H1 (cell line): ENCODE data around the gene ITPR1. TPM values are rescaled to one million over a fixed set of nuclear protein-coding genes. Genes with fewer than 3 reads are reported as not detected.

ENCODE experiments used
- CTCF ChIA-PET: fragments of 300-600 bp; sonication (Branson Sonifier 250); formaldehyde crosslinking; loops from one replicate; lab custom pipeline; 2021; ENCODE audit not compliant: partially characterized antibody; lab: Charles Lee
- POLR2A ChIA-PET: fragments of 300-600 bp; sonication (Branson Sonifier 250); formaldehyde crosslinking; loops from one replicate; lab custom pipeline; 2021; ENCODE audit warnings: inconsistent platforms; ENCODE audit not compliant: partially characterized antibody; lab: Charles Lee
- DNase-seq, 2 experiments: peaks; one replicate each; pipeline versions ENCODE4 v3.0.0 to v3.0.0-alpha.2; 2010 to 2022; ENCODE audit warnings: low spot score in 2 of 2, low read depth in 1 of 2, mixed read lengths in 1 of 2
- FAIRE-seq: peaks from 2 replicates; lab custom pipeline; 2011; peaks lifted over from hg19 to GRCh38; lab: Jason Lieb, UNC
- H2AFZ ChIP-seq: 2 replicates; pipeline ENCODE4 v1.8.1; 2012; ENCODE audit warnings: low read length, inconsistent platforms
- H2AK5ac ChIP-seq: 2 replicates; pipeline ENCODE4 v1.6.1; 2013; ENCODE audit warnings: low read depth, low read length
- H2BK120ac ChIP-seq: replicated peaks from 2 replicates; pipeline ENCODE3; 2013; ENCODE audit warnings: low read depth, low read length, inconsistent platforms
- H2BK12ac ChIP-seq: 2 replicates; pipeline ENCODE4 v1.6.1; 2013; ENCODE audit warnings: low read depth, low read length
- H2BK15ac ChIP-seq: 2 replicates; pipeline ENCODE4 v1.6.1; 2013; ENCODE audit warnings: low read length
- H2BK20ac ChIP-seq: 2 replicates; pipeline ENCODE4 v1.6.1; 2013; ENCODE audit warnings: low read length
- H2BK5ac ChIP-seq: 2 replicates; pipeline ENCODE4 v1.6.1; 2013; ENCODE audit warnings: low read depth, low read length
- H3K14ac ChIP-seq: 2 replicates; pipeline ENCODE4 v1.6.1; 2013; ENCODE audit warnings: inconsistent platforms; ENCODE audit not compliant: insufficient read length
- H3K18ac ChIP-seq: 2 replicates; pipeline ENCODE4 v1.6.1; 2013; ENCODE audit warnings: low read length; ENCODE audit errors: extremely low read depth
- H3K23ac ChIP-seq: 2 replicates; pipeline ENCODE4 v1.6.1; 2013; ENCODE audit warnings: inconsistent platforms; ENCODE audit not compliant: insufficient read length
- H3K23me2 ChIP-seq: 2 replicates; pipeline ENCODE4 v1.6.1; 2013; ENCODE audit warnings: low read depth, low read length
- H3K27ac ChIP-seq: 2 replicates; pipeline ENCODE4 v1.6.1; 2011; ENCODE audit warnings: low read depth, low read length, inconsistent platforms
- H3K27me3 ChIP-seq, 4 experiments: replicated peaks in 1 of 4; 1 replicate in 1 of 4; 2 replicates in 3 of 4; pipeline versions ENCODE4 v1.6.1 to v1.8.1; 2011 to 2013; ENCODE audit warnings: low read length in 3 of 4, mild to moderate bottlenecking in 3 of 4, inconsistent platforms in 2 of 4, mixed read lengths in 2 of 4, moderate library complexity in 1 of 4; ENCODE audit not compliant: control insufficient read depth in 3 of 4, insufficient read depth in 3 of 4; ENCODE audit errors: extremely low read depth in 1 of 4
- H3K36me3 ChIP-seq, 4 experiments: 2 replicates each; pipeline versions ENCODE4 v1.6.1 to v1.8.1; 2011 to 2013; ENCODE audit warnings: mild to moderate bottlenecking in 4 of 4, low read length in 3 of 4, moderate library complexity in 2 of 4, control low read depth in 1 of 4, inconsistent platforms in 1 of 4; ENCODE audit not compliant: insufficient read depth in 4 of 4, control insufficient read depth in 2 of 4
- H3K4ac ChIP-seq: replicated peaks from 2 replicates; pipeline ENCODE3; 2013; ENCODE audit warnings: low read length, low read depth, mixed read lengths, inconsistent platforms; ENCODE audit not compliant: insufficient read length
- H3K4me1 ChIP-seq, 4 experiments: replicated peaks in 1 of 4; 1 replicate in 1 of 4; 2 replicates in 3 of 4; pipeline versions ENCODE4 v1.6.1 to v1.8.1; 2011 to 2013; ENCODE audit warnings: low read length in 3 of 4, inconsistent platforms in 2 of 4, mixed read lengths in 1 of 4; ENCODE audit not compliant: insufficient read depth in 4 of 4, control insufficient read depth in 3 of 4
- H3K4me2 ChIP-seq, 2 experiments: 2 replicates each; pipeline versions ENCODE4 v1.6.1 to v1.8.1; 2011 to 2013; ENCODE audit warnings: low read depth in 2 of 2, low read length in 2 of 2, control low read depth in 1 of 2, inconsistent platforms in 1 of 2, mild to moderate bottlenecking in 1 of 2; ENCODE audit not compliant: insufficient read depth in 1 of 2
- H3K4me3 ChIP-seq, 4 experiments: fragments of 200-600, 300-600 bp in 1 of 4; sonication (generic), shearing (Covaris generic), sonication (Bioruptor Twin) in 1 of 4; 2 replicates each; pipeline versions ENCODE4 v1.5.1 to v1.8.1; 2011 to 2016; ENCODE audit warnings: low read length in 4 of 4, low read depth in 3 of 4, control low read depth in 2 of 4, inconsistent platforms in 2 of 4, mild to moderate bottlenecking in 2 of 4, mixed read lengths in 1 of 4, moderate library complexity in 1 of 4; ENCODE audit not compliant: insufficient read depth in 2 of 4; ENCODE audit errors: extremely low read depth in 1 of 4
- H3K56ac ChIP-seq: replicated peaks from 2 replicates; pipeline ENCODE3; 2013; ENCODE audit warnings: low read depth, mild to moderate bottlenecking, mixed read lengths, low read length, inconsistent platforms; ENCODE audit not compliant: insufficient read length
- H3K79me1 ChIP-seq: 2 replicates; pipeline ENCODE4 v1.6.1; 2013; ENCODE audit warnings: low read depth, low read length, control low read depth
- H3K79me2 ChIP-seq, 2 experiments: 2 replicates each; pipeline versions ENCODE4 v1.6.1 to v1.8.1; 2012 to 2013; ENCODE audit warnings: low read length in 2 of 2, mild to moderate bottlenecking in 2 of 2, inconsistent platforms in 1 of 2; ENCODE audit not compliant: insufficient read depth in 2 of 2, control insufficient read depth in 1 of 2
- H3K9ac ChIP-seq, 4 experiments: replicated peaks in 1 of 4; 1 replicate in 1 of 4; 2 replicates in 3 of 4; pipeline versions ENCODE4 v1.6.1 to v1.8.1; 2011 to 2013; ENCODE audit warnings: low read depth in 3 of 4, low read length in 3 of 4, control low read depth in 2 of 4, mild to moderate bottlenecking in 2 of 4, moderate library complexity in 2 of 4, inconsistent platforms in 1 of 4; ENCODE audit errors: extremely low read depth in 1 of 4
- H3K9me3 ChIP-seq, 2 experiments: 2 replicates each; pipeline versions ENCODE4 v1.6.1 to v1.8.1; 2012 to 2013; ENCODE audit warnings: mild to moderate bottlenecking in 2 of 2, moderate library complexity in 2 of 2, control low read depth in 1 of 2, inconsistent platforms in 1 of 2, low read depth in 1 of 2, low read length in 1 of 2, mixed read lengths in 1 of 2; ENCODE audit not compliant: insufficient read depth in 2 of 2
- H4K20me1 ChIP-seq, 2 experiments: replicated peaks in 1 of 2; 2 replicates each; pipeline versions ENCODE3 to v1.8.1; 2011 to 2013; ENCODE audit warnings: inconsistent platforms in 2 of 2, low read length in 2 of 2, mild to moderate bottlenecking in 1 of 2; ENCODE audit not compliant: insufficient read depth in 2 of 2, control insufficient read depth in 1 of 2
- H4K5ac ChIP-seq: 2 replicates; pipeline ENCODE4 v1.6.1; 2013; ENCODE audit warnings: low read length, low read depth, mixed read lengths, inconsistent platforms; ENCODE audit not compliant: insufficient read length
- H4K8ac ChIP-seq: 2 replicates; pipeline ENCODE4 v1.8.0; 2013; ENCODE audit warnings: mild to moderate bottlenecking, moderate library complexity, low read length, inconsistent platforms; ENCODE audit not compliant: insufficient read depth; ENCODE audit errors: extremely low read depth
- H4K91ac ChIP-seq: replicated peaks from 2 replicates; pipeline ENCODE3; 2013; ENCODE audit warnings: low read length, mixed read lengths, inconsistent platforms; ENCODE audit not compliant: insufficient read length
- BRCA1 ChIP-seq: IDR thresholded peaks from 2 replicates; pipeline ENCODE4 v1.6.1; 2012; ENCODE audit warnings: low read depth, low read length, improper control_type of control experiment
- CBX5 ChIP-seq: fragments of 300-800, 300-1000 bp; sonication (generic); IDR thresholded peaks from 2 replicates; pipeline ENCODE4 v1.7.1; 2016; ENCODE audit warnings: antibody characterized with exemption, low read length, low read depth
- EGR1 ChIP-seq: IDR thresholded peaks from 2 replicates; pipeline ENCODE4 v1.6.1; 2011; ENCODE audit warnings: low read depth, low read length, borderline replicate concordance
- HDAC6 ChIP-seq: IDR thresholded peaks from one replicate; pipeline ENCODE4 v1.7.1; 2012; ENCODE audit warnings: low read depth, mild to moderate bottlenecking, inconsistent platforms, low read length, moderate library complexity
- JUND ChIP-seq: IDR thresholded peaks from 2 replicates; pipeline ENCODE4 v1.6.1; 2011; ENCODE audit warnings: mild to moderate bottlenecking, improper control_type of control experiment, low read length
- KDM4A ChIP-seq: IDR thresholded peaks from one replicate; pipeline ENCODE4 v1.7.1; 2012; ENCODE audit warnings: low read depth, mild to moderate bottlenecking, moderate library complexity, low read length, inconsistent platforms; ENCODE audit not compliant: severe bottlenecking
- NRF1 ChIP-seq: IDR thresholded peaks from 2 replicates; pipeline ENCODE4 v1.6.1; 2011; ENCODE audit warnings: mild to moderate bottlenecking, low read depth, low read length, improper control_type of control experiment
- RBBP5 ChIP-seq: IDR thresholded peaks from 2 replicates; pipeline ENCODE4 v1.7.1; 2012; ENCODE audit warnings: low read depth, mild to moderate bottlenecking, inconsistent platforms, low read length, moderate library complexity, borderline replicate concordance
- RFX5 ChIP-seq: IDR thresholded peaks from 2 replicates; pipeline ENCODE4 v1.6.1; 2011; ENCODE audit warnings: low read depth, low read length, improper control_type of control experiment, borderline replicate concordance
- SAP30 ChIP-seq: fragments of 300-600 bp; sonication (generic); IDR thresholded peaks from 2 replicates; pipeline ENCODE4 v1.7.1; 2012; ENCODE audit warnings: low read length, moderate library complexity, mild to moderate bottlenecking, inconsistent platforms; ENCODE audit not compliant: insufficient read depth, insufficient replicate concordance
- SIX5 ChIP-seq: IDR thresholded peaks from 2 replicates; pipeline ENCODE4 v1.6.1; 2011; ENCODE audit warnings: mild to moderate bottlenecking, low read depth, low read length
- SP4 ChIP-seq: IDR thresholded peaks from 2 replicates; pipeline ENCODE4 v1.6.1; 2012; ENCODE audit warnings: low read length, inconsistent platforms
- SUZ12 ChIP-seq: fragments of 200-600 bp; sonication (generic); IDR thresholded peaks from 2 replicates; pipeline ENCODE4 v1.6.1; 2012; ENCODE audit warnings: mild to moderate bottlenecking, inconsistent platforms, low read length, moderate library complexity, mixed read lengths
- TBP ChIP-seq: IDR thresholded peaks from 2 replicates; pipeline ENCODE4 v1.6.1; 2011; ENCODE audit warnings: low read depth, low read length, improper control_type of control experiment
- YY1 ChIP-seq: IDR thresholded peaks from 2 replicates; pipeline ENCODE4 v1.6.1; 2011; ENCODE audit warnings: low read depth, mild to moderate bottlenecking, low read length
- WGBS, 2 experiments: shearing (Covaris generic) in 1 of 2; methylation state at CpG; one replicate each; pipeline versions ENCODE4 v1.1.6 to v1.1.7; 2013 to 2015; ENCODE audit warnings: low lambda C conversion rate in 2 of 2, mixed read lengths in 2 of 2, inconsistent platforms in 1 of 2, low coverage in 1 of 2, missing lambda C conversion rate in 1 of 2; ENCODE audit not compliant: insufficient replicate concordance in 2 of 2, insufficient coverage in 1 of 2, insufficient read length in 1 of 2; ENCODE audit errors: extremely low coverage in 1 of 2, missing lambda C conversion rate in 1 of 2; 5-methylcytosine and 5-hydroxymethylcytosine counted together
- polyA plus RNA-seq, 7 experiments: library from polyadenylated mRNA; depleted of rRNA in 3 of 7; stranded (reverse) in 5 of 7; unstranded in 2 of 7; fragments of >200 nt in 5 of 7; fragments of 200-250 nt in 2 of 7; gene quantifications; 1 replicate in 5 of 7; 2 replicates in 1 of 7; 4 replicates in 1 of 7; pipeline versions ENCODE4 v1.2.1 to v1.2.3, GENCODE V29; 2011 to 2013; ENCODE audit warnings: missing spikeins in 2 of 7, mixed read lengths in 2 of 7
- total RNA-seq: library from RNA; stranded (reverse); fragmentation: NEBNext Ultra II Directional; extraction: Animal tissue kit (Norgen Biotek cat#: 25700); gene quantifications from 2 replicates; pipeline ENCODE4 v1.2.1, GENCODE V29; 2021
- TF ChIP-seq, protein P1 (sequence below): IDR thresholded peaks from 2 replicates; pipeline ENCODE4 v1.6.1; 2012; ENCODE audit warnings: inconsistent platforms

The ITPR1 gene
- total and polyA plus RNA-seq, 2 of the 8 experiments (the other 6 are each of a cell fraction or from before 2014, with no cell fraction given), result 2.5 to 16.3 TPM

DNA sequence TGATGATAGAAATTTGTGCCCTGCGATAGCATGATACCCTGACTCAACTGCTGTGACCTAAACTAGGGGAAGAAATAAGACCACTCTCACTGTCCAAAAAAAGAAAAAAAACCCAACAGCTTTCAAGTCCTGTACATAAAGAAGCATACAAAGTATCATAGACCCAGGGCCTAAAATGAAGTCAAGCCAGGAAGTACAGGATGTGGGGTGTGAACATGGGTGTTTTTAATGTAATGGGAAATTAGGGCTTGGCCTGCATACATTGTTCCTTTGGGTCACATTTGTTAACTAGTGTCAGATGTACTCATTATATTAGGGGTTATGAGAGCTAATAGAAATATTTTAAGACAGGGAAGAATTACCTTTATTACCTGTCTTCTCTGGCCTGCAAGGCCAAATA is 285.6 kb downstream of the ITPR1 start:
- no peak overlapping the region for H3K9ac ChIP-seq
- H3K27me3 ChIP-seq, result no peaks in the 10 kb centered on the region
- no peak overlapping the region for H3K14ac ChIP-seq
- H3K9me3 ChIP-seq, result no peaks in the 10 kb centered on the region
- ChIA-PET CTCF (interaction anchor here (1.0 to 1.4 kb wide), 3 partner anchors 17 to 67 kb away, joined by 3 to 4 read pairs (median 3); no protein-coding TSS in a partner anchor), POLR2A (no interaction called here)
- H3K36me3 ChIP-seq, result no peaks in the 10 kb centered on the region; a peak in 2 of 8 replicates
- H2AFZ ChIP-seq, result no peak overlapping the region
- no peak overlapping the region for H2BK120ac ChIP-seq
- H3K79me2 ChIP-seq, result no peaks in the 10 kb centered on the region
- 82% methylated on average over 1 of the region's 1 CpG; no CpG with 5 or more reads in 1 of the 2 experiments for WGBS, 2 experiments
- DNase-seq, result no peak
- FAIRE-seq, result no peak
- no peaks in the 10 kb centered on the region for H3K23me2 ChIP-seq
- no peak overlapping the region for H2BK5ac ChIP-seq
- H3K4ac ChIP-seq, result no peak overlapping the region
- H3K56ac ChIP-seq, result no peak overlapping the region
- no peak overlapping the region for H2AK5ac ChIP-seq
- no peak overlapping the region for H4K91ac ChIP-seq
- H2BK20ac ChIP-seq, result no peak overlapping the region
- H3K4me3 ChIP-seq, result no peak overlapping the region
- H4K8ac ChIP-seq, result no peak overlapping the region
- no peak overlapping the region for H3K23ac ChIP-seq
- no peak overlapping the region for H2BK15ac ChIP-seq
- H4K5ac ChIP-seq, result no peak overlapping the region
- no peak overlapping the region for H3K27ac ChIP-seq
- no peak overlapping the region for H3K18ac ChIP-seq
- no peaks in the 10 kb centered on the region for H3K79me1 ChIP-seq
- H3K4me1 ChIP-seq, result no peaks in the 10 kb centered on the region; a peak in 1 of 7 replicates
- no peaks in the 10 kb centered on the region for H4K20me1 ChIP-seq
- no peak overlapping the region for H2BK12ac ChIP-seq
- no peak overlapping the region for H3K4me2 ChIP-seq
- TF ChIP-seq, protein P1, sequence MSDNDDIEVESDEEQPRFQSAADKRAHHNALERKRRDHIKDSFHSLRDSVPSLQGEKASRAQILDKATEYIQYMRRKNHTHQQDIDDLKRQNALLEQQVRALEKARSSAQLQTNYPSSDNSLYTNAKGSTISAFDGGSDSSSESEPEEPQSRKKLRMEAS, result no peak
- TF ChIP-seq SIX5, result no peak
- TF ChIP-seq SP4, result no peak
- no peak for TF ChIP-seq BRCA1
- no peak for TF ChIP-seq SUZ12
- no peak for TF ChIP-seq CBX5
- TF ChIP-seq JUND, result no peak
- TF ChIP-seq RBBP5, result no peak
- TF ChIP-seq NRF1, result no peak
- no peak for TF ChIP-seq EGR1
- TF ChIP-seq TBP, result no peak
- no peak for TF ChIP-seq RFX5
- no peak for TF ChIP-seq HDAC6
- no peak for TF ChIP-seq YY1
- TF ChIP-seq KDM4A, result no peak
- no peak for TF ChIP-seq SAP30
